Fibroblast of skin of left quadriceps (primary cell): ENCODE data around the gene C16orf96.

Experiments used
- DNase-seq, 2 experiments: peaks; one replicate each; pipeline ENCODE4 v3.0.0-alpha.2; 2013; ENCODE audit warnings: low read depth in 2 of 2

Gene C16orf96

DNA sequence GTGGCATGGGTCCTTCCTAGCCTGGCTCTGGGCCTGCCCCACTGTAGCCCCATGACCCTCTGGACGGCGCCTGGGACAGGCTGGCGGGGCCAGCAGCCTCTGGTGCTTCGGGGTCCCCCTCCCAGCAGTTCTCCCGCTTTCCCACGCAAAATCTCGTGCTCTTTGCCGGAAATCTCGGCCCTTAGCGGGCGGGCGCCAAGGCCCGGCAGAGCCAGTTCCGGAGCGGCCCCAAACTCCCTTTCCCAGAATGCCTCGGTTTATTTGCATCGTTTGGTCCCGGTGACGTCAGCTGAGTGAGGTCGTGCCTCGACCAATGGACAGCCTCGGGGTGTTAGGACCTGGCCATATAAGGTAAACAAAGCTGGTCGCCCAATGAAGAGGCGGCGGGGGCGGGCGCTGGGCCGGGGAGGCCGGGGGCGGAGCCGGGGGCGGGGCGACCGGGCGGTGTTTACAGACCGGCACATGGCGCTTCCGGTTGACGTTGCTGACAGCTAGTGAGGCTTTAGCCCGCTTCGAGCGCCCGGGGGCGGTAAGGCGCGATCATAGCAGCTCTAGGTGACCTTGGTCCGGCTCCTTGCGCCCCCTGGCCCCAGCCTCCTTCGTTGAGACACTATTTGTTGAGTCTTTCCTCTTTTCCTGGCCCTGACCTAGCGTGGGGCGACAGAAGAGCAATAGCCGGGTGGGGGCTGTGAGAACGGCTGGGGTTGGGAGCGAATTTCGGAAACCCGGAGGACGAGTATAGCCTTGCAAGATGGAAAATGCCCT lies 60.1 kb downstream of the C16orf96 start:
- peak; percentile 100 for DNase-seq

DNA sequence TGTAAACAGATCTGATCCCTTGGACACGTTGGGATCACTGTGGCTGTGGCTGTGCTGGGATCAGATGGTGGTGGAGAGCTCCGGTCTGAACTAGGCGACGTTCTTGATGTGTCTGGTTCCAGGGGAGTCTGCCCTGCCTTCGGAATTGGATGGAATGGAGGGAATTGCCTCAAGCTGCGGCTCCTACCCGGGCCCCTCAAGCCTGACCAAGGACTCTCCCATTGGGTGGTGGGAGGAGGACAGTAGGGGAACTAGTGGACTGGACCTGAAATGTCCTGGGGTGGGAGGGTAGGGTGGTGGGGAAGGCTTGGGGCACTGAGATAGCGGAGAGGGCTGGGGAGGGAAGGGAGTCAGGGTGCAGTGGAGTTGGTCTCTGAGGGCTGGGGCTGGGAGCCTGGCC lies 61.7 kb downstream of the C16orf96 start:
- no peak for DNase-seq

DNA sequence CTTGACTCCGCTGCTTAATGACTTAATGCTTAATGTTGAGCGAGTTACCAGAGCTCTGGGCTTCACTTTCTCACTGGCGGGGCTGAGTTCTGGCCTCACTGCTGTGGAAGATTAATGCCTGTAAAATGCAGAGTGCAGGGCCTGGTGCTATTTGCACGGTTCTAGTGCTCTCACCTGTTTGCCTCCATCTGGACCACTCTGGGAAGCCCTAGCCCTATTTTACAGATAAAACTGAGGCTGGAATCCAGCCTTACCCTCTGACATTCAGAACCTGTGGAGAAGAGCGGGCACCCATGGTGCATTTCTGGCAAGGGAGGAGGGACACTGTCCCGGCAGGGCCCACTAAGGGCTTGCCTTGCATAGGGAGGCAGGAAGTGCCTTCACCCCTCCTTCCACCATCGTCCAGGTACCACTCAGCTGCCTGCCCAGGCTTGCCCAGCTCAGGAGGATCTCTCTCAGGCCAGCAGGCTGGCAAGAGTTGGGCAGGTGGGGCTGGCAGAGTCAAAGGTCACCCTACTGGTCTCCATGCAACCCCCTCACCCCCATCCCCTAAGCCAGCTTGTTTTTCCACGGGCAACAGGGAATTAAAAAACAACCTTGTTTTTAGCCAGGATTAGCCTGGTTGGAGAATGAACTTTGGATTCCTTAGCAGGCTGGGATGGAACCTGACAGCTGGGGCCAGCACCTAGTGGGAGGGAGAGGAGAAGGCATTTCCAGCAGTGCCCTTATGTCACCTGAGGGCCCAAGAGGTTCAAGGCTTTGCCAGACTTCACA lies 62.7 kb downstream of the C16orf96 start:
- DNase-seq: no peak

DNA sequence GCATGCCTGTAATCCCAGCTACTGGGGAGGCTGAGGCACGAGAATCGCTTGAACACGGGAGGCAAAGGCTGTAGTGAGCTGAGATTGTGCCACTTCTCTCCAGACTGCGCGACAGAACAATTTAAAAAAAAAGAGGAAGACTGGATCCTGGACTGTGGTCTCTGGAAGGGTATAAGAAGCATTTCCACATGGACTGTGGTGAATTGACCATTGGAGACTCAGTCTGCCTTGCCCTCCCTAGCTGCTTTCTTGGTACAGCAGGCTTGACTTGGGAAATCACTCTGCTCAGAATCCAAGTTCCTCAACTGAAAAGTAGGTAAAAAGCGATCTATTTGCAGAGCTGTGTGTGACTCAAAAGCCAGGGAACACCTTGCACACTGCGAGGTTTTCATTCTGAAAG lies 67.5 kb downstream of the C16orf96 start:
- no peak for DNase-seq

DNA sequence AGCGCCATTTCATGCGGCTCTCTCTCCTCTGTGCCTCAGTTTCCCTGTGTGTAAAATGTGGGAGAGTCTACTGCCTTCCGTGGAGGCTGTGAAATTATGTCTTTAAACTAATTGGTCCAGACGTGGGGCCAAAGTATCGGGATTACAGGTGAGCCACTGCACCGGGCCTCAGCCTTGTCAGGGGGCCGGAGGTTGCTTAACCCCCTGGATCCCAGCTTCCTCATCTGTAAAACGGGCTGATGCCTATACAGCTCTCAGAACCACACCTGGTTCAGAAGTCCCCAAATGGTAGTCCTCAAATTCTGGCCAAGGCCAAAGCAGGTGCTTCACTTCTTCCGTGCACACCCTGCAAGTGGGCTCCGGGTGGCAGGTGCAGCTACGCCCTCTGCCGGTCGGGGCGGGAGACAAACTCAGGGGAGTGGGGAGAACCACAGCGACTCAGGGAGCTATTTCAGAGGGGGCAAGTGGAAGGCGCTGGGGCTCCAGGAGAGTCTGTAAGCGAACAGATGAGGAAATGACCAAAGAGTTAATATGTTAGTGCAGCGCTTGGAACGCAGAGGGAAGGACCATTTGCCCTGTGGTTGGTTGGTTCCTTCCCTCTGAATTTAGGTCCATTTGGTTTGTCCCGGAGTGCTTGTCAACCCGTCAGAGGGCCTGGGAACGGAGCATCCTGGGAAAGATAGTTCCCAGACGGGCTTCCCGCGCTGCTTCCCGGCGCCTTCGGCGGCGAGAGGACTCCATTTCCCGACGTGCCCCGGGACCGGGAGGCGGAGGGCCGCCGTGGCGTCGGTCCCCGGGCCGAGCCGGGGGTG lies 68.1 kb downstream of the C16orf96 start, which contains the start of gene MGRN1:
TSS of gene MGRN1 (plus strand) at position 812 of the 812 bp plus-strand sequence. CDS start 135 bp downstream, outside the sequence.
- peak; percentile 95 to 96 for DNase-seq

DNA sequence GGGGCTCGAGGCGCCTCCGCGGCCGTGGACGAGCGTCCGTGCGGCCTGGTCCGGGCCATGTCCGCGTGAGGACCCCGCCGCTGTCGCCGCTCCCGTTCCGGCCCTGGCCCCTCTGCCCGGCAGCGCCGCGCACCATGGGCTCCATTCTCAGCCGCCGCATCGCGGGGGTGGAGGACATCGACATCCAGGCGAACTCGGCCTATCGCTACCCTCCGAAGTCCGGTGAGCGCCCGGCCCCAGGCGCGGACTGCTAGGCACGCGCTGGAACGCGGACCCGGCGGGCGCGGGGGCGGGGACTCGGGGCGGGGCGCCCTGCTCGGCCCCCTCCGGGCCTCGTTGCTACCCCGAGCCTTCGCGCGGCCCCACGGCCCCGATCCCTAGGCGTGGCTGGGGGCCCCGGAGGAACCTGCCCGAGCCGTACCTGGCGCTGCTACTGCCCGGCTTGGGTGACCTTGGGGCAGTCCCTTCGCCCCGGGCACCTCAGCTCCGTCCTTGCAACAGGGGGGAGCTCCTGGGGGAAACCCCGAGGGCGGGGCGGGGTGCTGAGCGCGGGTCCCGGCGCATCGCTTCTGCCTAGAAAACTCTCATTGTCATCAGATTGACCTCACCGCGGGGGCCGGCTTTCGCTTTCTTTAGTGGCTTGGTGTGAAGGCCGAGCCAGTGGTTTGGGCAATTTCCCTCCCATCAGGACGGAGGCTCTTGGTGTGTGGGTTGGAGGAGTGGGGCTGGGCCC lies 68.9 kb downstream of the C16orf96 start:
- no peak for DNase-seq

DNA sequence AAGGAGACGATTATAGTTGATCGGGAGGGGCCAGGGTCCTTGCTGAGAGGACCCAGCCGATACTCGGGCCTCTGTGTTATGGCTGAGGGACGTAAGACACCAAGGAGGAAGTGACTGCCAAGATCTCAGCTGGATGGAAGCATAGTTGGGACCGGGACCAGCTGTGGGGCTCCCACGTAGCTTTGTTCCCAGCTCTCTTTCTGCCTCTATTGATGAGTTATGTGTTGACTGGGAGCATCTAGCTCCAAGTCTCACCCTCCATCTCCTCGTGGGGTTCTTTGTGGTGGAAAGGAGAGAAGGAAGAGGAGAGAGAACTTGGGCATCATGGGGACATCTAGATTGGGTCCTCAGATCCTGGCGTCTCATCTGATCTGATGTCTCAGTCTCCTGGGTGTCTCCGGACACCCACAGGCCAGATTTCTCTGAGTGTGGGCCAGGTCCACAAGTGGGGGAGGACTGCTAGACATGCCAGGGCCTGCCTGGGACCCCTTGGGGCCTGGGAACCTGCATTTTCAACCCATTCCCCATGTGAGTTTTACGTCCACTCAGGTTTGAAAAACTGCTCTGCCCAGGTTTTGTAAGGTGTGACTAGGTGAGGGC lies 69.5 kb downstream of the C16orf96 start:
- no peak for DNase-seq

DNA sequence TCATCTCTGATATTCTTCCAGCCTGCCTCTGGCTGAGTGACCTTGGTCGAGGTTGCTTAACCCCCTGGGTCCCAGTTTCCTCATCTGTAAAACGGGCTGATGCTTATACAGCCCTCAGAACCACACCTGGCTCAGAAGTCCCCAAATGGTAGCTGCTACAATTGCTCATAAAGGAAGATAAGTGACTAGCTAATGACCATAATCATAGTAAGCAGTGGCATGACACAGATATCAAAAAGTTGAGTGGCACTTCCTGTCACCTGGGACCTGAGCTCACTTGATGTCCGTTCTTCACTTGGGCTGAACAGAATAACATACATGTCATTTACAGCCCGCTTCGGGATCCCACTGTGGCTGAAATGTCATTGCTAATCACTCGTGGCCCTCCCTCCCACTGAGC lies 70.3 kb downstream of the C16orf96 start:
- no peak for DNase-seq

DNA sequence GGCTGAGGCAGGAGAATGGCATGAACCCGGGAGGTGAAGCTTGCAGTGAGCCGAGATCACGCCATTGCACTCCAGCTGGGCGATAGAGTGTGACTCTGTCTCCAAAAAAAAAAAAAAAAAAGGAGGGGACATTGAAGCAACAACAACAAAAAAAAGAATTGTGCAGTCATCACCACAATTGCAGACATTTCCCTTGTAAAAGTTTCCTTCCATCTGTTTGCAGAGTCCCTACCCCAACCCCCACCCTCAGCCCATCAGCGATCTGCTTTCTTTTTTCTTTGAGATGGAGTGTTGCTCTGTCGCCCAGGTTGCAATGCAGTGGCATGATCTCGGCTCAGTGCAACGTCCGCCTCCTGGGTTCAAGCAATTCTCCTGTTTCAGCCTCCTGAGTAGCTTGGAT lies 72.1 kb downstream of the C16orf96 start:
- DNase-seq: no peak

DNA sequence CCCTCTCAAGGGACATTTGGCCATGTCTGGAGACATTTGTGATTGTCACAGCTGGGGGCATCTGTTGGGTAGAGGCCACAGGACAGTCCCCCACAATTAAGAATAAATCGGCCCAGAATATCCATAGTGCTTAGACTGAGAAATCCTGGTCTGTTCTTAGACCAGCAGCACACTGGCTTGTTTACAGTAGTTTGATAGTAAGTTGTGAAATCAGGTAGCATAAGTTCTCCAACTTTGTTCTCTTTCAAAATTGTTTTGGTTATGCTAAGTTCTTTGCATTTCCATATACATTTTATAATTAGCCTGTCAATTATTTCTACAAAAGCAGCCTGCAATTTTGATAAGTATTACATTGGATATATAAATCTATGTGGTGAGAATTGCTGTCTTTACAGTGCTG lies 75.3 kb downstream of the C16orf96 start:
- DNase-seq: no peak

DNA sequence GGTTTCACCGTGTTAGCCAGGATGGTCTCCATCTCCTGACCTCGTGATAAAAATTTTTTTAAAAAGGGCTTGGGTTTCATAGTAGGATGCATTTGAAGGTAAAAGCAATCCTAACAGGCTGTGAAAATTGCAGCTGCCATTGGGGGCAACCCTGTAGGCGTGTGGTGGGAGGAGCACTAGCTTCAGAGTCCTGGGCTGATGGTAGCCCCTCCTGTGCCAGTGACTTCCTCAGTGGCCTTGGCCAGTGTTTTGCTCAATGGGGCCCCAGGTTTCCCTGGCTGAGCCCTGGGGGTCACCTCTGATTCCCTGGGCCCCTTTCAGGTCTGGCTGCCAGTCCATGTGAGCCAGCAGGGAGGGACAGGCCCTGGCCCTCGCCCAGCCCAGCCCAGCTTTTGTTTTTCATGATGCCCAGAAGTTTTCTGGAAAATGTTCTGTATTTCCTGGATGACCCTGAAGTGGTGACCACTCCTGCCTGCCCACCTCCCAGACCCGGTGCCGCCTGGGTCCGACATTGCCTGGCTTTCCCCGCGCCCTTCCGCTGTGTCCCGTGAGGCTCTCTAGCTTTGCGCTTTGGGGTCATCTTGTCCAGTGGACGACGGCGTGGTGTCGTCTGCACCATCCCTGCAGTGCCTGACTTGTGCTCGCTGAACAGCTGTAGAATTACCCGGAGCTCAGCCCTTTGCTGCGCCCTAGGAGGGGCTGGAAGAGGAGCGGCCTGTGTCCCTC lies 77.9 kb downstream of the C16orf96 start:
- DNase-seq: no peak

DNA sequence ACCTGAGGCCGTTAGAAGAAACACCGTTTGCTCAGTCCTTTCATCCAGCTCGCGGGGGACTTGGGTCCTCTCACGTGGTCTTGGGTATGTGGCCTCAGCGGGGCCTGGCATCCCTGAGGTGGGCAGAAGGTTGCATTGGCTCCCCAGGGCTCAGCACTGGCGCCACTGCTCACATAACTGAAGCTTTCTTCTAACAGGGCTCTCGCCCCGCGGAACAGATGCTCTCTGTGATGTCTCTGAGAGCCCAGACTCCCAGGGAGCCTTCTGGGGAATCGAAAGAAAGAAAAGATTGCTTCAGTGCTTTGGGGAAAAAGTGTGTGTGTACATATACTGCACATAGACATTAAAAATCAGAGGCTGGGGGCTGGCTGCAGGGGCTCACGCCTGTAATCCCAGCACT lies 78.6 kb downstream of the C16orf96 start:
- no peak for DNase-seq

DNA sequence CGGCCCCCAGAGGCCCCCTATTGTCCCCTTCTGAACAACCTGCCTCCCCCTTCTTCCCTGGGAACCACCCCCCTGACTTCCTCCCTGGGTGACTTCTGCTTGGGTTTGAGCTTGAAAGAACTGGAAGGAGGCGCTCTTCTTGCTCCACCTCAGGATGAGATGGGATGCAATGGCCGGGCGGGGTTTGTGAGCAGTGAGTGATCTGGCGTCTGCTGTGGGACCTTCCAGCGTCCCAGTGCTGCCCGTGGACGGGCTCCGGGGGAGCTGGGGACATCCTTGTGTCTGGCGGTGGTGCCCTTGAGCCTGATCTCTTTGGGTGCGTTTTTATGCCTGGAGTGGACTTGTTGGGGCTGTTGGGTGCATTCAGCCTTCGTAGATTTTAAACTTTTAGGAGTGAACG lies 80.1 kb downstream of the C16orf96 start:
- DNase-seq: no peak

DNA sequence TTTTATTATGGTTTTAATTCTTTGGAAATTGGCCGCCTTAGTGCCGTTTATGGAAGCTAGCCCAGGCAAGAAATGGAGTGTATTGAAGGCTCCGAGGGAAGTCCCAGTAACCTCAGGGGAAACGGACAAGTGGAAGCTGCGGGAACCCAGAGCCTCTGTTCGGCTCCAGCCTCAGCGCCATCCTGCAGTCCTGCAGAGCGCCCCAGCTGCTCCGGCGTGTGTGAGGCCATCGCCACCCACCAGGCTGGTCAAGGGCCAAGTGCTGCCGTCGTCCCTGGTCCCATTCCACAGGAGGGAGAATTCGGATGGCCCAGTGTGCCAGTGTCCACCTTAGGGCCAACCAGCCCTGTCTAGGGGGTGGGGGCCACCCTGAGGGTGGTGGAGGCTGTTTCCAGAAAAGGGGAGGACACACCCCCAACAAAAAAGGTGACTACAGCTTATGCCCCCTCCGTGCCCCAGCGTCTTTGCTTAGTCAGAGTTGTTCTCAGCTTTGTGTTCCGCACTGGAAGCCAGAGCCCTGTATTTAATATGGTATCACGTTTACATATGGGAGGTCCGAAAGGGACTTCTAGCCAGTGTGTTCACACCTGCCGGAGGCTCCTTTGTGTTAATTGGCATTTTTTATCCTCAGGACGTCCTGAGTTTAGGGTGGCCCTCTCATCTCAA lies 81.5 kb downstream of the C16orf96 start:
- no peak for DNase-seq

DNA sequence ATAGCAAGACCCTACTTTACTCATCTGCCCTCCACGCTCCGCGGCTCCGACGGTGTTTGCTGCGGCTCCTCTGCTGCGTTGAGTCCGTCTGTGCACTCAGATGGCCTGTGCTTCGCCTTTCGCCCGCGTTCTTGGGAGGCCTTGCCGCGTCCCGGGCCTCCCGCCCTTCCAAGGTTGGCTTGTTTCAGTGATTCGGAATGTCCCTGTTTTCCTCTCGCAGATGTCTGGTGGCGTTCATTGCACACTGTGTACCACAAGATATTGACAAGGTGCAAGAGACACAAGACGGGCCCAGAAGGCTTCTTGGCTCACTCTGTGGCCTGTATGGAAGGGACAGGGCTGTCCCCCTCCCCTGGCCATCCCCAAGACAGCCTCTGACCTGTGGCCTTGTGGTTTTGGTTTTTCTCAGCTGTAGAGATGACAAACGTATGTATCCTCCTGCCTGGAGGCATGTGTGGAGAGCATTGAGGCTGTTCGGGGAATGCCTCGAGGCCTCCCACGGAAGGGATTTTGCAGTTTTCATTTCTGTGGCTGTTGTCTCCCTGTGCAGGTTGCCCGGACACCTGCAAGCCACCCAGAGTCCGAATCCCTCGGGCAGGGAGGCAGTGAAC lies 83.9 kb downstream of the C16orf96 start:
- no peak for DNase-seq

DNA sequence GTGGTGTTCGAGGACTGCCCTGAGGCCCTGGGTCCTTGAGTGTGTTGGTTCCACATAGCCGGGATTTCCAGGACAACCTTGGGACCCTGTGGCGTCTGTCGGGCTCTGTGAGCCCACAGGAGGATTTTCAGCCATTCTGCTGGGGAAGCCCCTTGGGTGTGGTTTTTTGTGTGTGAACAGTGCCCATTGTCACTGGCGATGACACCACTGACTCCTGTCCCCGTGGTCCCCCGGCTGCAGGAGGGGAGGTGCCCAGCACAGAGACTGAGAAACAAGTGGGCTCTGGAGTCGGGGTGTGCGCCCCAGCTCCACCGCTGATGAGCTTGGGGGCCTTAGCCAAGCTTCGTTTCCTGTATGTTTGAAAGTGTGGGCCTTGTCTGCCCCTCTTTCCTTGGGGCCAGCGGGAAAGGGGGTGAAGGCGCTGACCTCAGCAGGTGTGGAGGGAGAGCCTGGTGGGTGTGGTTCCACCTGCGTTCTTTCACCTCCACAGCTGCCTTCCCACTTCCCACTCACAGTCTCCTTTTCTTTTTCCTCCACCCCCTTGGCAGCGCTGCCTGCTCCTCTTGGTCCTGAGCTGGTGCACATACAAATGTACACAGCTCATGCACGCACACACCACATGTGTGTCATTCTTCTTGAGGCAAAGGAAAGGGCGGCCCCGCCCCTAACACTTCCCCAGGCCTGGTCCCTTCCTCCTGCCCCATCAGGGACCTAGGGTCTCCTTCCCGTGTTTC lies 84.6 kb downstream of the C16orf96 start:
- DNase-seq: no peak

DNA sequence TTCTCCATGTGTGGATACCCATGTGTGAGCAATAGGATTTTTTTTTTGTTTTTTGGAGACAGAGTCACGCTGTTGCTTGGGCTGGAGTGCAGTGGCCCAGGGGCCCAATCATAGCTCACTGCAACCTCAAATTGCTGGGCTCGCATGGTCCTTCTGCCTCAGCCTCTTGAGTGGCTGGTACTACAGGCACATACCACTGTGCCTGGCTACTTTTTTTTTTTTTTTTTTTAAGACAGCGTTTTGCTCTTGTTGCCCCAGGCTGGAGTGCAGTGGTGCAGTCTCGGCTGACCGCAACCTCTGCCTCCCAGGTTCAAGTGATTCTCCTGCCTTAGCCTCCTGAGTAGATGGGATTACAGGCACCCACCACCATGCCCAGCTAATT lies 85.2 kb downstream of the C16orf96 start:
- no peak for DNase-seq

DNA sequence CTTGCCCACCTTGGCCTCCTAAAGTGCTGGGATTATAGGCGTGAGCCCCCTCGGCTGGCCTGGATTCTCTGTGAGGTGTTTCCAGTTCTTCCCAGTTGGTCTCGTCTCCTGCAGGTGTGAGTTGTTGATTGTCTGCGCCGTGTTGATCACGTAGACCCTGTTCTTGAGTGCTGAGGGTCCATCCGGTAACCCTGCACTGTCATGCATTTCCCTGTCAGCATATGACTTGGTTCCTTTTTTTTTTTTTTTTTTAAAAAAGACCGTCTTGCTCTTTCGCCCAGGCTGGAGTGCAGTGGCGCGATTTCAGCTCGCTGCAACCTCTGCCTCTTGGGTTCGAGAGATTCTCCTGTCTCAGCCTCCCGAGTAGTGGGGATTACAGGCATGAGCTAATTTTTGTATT lies 85.8 kb downstream of the C16orf96 start:
- no peak for DNase-seq
